Measurements from ENCODE around the gene TMEM120A.

The TMEM120A gene

DNA sequence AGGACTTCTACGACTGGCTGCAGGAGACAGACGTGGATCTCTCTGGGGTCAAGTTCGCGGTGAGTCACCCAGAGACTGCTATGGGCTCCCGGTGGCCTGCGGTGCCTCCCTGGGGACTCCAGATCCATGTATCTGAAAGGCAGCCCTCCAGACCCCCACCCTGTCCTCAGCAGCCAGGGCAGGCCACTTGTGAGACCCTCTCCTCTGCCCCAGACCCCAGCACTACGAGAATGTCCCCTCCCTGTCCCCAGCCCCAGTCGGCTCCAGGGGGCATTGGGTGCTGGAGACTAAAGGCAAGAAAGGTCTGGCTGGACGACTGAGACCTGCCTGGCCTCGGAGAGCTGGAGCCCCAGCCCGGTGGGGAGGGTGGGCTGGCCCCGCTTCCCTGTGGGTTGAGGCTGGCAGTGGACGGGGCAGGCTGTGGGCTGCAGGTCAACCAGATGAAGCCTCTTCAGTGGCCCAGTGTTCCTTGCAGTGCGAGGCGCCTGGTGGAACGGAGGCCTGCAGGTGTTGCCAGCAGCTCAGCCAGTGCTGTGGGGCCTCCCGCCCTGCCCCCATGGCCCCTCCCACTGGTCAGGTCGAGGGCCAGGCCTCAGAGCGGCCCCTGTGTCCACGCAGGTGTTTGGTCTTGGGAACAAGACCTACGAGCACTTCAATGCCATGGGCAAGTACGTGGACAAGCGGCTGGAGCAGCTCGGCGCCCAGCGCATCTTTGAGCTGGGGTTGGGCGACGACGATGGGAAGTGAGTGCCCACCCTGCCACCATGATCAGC is 13.8 kb downstream of the TMEM120A start:
- DNase-seq: no peak

DNA sequence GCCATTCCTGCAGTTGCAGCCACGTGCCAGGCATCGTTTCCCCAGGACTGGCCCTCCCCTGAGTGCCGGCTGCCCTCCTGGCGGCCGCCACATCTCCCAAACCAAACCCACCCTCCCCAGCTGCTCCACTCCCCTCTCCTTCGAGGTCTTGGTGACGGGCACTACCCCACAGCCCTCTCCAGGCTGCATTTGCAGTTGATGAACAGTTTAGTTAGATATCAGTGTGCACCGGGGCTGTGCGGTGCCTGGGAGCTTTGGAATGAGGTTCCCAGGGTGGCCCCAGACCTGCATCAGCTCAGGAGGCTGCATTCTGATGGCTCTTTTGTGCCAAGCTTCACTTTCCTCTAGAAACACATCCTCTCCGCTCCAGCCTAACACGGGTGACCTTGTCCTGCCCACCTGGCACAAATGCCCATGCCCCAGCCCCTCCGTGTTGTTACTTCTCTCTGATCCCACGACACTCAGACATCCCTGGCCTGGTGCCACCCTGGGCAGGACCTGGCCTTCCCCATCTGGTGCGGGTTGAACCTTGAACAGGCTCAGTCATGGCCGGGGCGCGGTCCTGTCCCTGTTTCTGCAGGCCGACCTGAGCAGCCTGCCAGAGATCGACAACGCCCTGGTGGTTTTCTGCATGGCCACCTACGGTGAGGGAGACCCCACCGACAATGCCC is 14.5 kb downstream of the TMEM120A start:
- DNase-seq: no peak

DNA sequence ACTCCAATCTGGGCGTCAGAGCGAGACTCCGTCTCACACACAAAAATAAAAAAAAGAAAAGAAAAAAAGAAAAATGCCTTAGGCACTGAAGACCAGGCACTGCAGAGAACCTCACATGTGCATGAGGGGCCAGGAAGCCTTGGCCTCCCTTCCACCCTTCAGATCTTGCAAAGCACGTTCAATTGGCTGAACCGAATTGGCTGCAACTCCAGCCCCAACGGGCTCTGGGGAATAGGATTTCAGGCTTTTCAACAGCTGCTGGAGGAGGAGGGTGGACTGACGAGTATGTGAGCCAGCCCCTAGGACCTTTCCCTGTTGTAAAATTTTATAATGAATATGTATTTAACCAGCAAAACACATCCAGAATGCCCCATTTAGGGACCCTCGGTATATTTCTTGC is 16.7 kb downstream of the TMEM120A start:
- no peak for DNase-seq

DNA sequence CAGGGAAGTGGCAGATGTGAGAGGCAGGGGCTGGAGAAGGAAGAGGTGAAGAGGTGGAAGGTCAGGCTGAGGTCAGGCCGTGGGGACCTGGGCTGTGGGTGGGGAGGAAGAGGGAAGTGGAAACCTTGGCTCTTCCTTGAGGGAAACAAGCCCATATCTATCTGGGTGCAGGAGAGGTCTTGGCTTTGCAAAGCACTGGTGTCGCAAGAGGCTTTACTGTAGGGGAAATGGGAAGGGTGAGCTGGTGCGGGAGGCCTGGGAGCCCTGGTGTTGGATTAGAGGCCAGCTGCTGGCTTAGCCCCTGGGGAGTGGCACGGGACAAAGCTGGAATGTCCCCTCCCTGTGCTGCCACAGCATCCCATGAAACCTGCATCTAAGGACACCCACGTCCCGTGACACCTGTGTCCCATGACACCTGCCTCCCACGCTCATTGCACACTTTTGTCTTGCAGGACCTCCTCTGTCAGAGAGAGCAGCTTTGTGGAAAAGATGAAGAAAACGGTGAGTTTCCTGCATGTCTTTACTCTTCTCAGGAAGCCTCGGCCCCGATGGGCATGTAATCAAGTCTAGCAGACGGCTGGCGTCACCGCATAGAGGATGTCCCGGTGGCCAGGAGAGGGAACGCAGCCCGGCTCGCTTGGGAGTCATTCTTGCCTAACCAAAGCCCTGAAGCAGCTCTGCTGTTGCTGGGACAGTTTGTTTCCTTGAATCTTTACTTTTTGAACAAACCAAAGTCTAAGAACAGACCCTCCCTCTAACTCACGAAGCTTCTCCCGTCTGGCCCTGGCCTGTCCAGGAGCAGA is 22.2 kb downstream of the TMEM120A start:
- DNase-seq: no peak

DNA sequence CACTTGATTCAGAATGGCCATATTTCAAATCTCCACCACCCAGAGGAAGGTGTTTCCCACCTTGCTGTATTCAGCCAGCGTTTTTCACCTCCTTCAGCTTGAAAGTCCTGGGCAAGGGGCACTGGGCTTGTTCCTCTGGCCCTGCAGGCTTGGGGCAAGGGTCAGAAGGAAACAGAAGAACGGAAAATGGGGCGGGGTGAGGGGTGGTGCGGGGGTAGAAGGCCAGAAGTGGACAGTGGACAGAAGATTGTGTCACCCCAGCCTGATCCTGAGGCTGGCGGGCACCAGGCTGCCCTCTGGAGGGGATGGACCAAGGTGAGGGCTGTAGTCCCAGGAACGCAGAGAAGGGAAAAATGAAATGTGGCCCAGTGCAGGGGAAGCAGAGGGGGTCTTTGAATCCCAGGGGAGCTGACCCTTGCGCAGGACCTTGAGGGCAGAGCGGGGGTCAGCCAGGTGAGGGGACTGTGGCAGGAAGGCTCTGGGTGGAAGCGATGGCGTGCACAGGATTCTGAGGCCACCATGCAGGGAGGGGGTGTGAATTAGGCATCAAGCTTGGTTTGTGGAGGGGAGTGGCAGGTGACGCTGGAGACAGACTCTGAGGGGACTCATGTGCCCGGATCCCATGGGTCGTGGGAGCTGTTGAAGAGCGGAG is 23.0 kb downstream of the TMEM120A start:
- DNase-seq: no peak

DNA sequence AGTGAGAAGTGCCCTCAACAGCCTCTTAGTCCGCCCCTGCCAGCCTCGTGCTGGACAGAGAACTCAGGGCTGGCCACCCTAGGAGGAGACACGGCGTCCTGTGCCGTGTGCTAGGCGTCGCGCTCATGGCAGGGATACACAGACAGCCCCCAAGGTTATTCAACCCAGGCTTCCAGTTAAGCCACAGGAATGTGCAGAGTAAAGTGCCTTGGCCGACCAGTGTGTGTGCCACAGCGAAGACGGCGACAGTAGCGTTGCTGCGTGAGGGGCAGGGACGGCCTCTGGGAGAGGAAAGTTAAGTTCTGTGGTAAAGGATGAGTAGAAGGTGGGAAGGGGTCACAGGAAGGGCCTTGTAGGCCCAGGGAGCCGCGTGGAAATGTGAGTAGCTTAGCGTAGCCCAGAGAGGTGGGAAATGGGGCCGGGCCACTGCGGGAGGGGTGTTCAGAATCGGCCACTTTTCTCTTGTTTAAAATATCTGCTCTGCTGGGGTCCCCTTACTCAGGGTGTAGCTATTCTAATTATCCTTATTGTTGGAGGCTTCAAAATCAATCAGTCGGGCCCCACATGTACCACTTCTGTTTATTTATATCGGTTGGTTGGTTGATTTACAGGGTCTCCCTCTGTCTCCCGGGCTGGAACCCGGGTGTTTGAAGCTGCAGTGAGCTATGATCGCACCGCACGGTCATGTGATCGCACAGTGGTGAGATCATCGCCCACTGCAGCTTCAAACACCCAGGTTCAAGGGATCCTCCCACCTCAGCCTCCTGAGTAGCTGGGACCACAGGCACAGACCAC is 24.5 kb downstream of the TMEM120A start:
- no peak for DNase-seq

DNA sequence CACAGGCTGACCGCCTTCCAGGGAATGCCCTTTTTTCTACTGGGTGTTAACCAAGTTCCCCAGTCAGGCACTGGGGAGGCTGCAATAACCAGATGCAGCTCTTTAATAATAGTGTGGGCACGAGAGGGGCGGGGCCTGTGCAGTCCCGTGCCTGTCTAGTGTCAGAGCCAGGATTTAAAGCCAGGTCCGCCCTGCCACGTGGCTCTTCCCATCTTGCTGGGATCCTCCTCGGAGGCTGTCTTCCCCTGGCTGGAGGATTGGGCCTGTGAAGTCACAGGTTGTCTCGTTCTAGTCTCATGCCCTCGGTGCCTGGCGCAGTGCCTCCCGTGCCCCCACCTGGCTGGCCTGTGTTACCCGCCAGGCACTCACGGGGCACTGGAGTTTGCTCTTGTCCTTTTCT is 25.2 kb downstream of the TMEM120A start:
- no peak for DNase-seq

DNA sequence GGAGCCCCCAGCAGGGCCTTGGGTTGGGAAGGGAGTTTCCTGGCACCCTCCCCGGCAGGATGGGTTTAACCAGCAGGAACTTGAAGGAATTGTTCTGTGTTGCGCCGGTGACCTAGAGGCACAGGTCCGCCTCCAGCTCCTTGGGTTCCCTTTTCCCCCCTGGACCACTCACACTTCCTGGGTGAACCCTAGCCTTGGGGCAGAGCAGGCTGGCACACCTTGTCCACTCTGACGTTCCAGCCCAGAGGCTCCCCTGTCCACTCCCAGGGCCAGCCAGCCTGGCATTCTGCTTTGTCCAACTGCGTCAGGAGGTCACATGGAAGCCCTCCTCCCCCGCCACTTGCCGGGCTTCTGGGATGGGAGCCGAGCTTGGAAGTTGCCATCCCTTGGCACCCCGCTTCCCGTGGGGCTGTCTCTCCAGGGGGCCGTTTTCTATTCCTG is 25.8 kb downstream of the TMEM120A start:
- DNase-seq: no peak

DNA sequence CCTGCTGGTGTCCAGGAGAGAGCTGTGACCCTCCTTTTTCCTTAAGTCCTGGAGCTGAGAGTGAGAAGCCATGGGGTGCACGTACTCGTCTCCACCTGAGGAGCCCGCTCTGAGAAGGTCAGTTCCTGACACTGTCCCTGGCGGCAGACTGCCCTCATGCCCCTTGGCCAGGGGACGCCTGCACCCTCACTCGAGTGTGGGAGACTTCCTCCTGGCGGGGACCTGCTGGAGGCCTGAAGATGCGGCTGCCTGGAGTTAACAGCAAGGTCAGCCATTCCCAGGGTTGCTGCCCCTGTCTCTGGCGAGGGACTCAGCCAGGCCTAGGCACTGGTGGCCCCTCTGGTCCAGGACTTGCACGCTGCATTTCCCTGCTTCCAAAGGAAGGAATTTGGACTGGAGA is 26.4 kb downstream of the TMEM120A start:
- DNase-seq: no peak

DNA sequence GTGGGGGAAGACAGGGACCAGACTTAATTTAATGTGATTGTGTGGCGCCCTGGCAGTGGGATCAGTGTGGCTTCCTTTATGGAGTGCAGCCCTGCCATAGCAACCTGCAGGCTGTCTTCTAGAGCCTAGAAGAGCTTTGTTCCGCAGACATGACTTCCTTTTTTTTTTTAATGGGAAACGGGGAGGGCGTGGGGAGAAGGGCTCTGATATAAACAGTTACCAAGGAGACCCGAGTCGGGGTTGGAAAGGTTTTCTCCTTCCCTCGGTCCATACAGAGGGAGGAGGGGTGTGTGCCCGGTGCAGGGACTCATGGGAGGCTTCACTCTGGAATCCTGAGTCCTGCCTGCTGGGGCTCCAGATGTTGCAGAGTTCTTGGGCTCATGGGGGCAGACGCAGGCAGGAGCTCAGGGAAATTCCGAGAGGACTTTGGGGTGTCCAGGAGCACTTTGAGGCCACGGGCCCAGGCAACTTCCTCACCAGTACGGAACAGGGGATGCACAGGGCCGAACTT is 26.9 kb downstream of the TMEM120A start:
- no peak for DNase-seq

DNA sequence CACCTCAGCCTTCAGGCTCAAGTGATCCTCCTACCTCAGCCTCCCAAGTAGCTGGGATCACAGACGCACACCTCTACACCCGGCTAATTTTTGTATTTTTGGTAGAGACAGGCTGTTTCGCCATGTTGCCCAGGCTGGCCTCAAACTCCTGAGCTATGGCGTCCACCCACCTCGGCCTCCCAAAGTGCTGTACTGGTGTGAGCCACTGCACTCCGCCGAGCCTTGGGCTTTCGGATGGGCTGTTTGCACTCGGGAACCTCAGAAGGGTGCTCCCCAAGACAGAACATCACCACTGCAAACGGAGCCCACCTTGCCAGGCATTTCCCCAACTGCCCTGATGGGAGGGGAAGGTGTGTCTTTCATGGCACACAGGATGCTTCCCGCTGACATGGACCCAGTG is 27.3 kb downstream of the TMEM120A start:
- DNase-seq: no peak

DNA sequence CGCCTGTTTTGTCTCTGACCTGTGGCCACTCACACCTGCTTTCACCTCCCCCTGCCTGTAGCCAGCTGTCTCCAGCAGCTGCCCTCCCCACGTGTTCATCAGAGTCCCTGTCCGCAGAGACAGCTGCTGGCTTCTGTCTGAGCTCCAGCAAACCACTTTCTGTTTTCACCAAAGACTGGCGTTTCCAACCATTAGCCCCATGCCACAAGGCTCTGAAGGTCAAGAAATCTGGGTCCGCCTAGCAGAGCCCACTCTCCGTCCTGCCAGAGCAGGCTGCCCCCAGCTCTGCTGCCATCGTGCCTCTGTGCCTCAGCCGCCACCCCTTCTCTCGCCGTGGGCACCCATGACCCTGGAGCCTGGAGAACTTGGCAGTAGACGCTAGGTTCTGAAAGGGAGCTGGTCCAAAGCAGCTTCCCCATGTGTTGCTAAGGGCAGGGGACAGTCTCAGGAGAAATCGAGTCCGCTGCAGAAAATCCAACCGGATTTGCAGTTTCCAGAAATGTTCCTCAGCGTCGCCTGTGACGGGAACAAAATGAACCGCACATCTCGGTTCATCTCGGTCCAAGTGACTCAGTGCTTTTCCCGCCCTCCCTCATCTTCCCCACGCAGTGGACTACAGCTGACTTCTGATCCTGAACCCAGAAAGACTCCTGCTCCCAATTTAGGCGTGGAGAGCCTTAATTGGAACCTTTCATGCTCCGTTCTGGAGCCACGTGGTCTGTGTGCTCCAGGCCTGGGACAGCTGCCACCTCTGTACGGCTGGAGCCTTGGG is 28.0 kb downstream of the TMEM120A start:
- DNase-seq: no peak

DNA sequence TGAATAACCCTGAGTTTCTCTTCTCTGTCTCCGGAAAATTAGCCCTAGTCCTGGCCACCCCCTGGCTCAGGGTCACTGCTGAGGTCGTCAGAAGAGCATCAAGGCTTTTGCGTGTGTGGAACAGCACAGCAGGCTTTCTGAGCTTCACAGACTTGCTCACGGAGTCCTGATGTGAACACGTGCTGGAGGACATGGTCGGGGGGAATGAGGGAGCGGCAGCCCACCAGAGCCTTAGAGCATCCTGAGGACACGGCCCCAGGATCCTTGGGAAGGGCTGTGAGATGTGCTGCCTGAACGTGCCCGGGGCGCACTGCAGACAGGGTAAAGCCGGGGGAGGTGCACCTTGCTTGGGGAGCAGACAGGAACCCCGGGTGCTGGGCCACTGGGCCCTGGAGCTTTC is 28.8 kb downstream of the TMEM120A start:
- DNase-seq: no peak

DNA sequence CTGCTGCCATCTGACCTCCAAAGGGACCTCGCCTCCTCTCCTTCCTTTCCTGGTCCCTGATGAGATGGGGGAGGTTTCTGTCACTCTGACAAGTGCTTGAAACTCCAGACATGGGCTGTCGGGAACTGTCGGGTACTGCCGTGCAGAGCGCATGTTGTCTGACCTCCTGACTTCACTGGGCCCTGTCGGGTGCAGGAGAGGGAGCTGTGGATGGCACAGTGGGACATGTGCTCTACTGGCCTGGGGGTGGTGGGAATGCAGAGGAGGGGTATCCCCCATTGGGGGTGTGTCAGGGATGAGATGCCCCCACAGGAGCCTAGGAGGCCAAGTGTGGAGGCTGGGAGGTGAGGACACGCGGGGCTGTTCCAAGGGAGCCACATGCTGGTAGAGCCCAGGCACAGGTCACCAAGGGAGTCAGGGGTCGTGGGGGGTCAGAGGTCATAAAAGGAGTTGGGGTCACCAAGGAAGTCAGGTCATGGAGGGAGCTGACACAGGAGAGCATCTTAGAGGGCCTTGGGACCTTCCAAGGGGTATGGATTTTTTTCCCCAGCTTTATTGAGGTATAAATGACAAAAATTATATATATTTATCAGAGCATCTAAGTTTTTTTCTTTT is 30.9 kb downstream of the TMEM120A start:
- no peak for DNase-seq

DNA sequence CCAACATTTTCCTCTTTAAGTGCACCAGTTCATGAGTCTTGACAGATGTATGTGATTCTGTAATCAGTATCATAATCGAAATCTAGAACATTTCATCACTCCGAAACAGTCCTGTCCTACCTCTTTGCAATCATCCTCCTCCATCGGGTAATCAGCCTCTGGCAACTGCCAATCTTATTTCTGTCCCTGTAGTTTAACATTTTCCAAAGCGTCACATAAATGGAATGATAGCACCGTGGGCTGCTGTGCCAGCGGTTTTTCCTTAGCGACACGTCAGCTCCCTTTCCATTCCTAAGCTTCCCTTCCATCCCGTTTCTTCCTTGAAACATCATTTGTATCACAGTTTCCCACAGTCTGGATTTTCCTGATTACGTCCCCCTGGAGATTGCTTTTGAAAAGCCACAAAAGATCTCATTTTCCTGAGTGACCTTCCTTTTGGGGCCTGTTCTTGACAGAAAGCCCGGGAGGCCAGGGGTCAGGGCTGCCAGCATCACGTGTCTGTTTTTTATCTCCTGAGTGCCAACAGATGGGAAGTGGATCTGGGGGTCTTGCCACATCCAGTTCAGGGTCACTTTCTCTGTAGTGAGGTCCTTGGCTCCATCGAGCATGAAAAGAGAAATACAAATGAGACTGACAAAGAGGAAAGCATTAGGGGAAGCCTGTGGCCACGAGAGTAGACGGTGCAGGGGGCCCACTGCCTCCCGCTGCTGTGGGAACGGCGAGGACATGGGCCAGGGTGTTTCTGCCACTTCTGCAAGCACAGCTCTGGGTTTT is 31.6 kb downstream of the TMEM120A start:
- DNase-seq: no peak

DNA sequence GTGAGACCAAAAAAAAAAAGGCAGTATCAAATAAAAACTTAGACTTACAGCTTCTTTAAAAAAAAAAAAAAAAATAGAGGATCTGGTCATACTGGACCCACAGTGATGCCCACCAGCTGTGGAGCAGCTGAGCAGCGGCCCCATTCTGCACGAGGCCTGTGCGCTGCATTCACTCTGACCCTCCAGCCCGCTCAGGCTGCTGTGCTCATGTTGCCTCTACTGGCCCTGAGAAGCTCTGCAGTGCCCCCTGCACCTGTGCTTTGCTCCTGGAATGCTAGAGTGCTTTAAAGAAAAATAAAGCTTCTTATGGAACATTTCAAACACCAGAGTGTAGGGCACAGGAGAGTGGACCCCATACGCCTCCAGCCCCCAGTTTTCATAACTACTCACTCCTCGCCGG is 33.2 kb downstream of the TMEM120A start:
- no peak for DNase-seq

DNA sequence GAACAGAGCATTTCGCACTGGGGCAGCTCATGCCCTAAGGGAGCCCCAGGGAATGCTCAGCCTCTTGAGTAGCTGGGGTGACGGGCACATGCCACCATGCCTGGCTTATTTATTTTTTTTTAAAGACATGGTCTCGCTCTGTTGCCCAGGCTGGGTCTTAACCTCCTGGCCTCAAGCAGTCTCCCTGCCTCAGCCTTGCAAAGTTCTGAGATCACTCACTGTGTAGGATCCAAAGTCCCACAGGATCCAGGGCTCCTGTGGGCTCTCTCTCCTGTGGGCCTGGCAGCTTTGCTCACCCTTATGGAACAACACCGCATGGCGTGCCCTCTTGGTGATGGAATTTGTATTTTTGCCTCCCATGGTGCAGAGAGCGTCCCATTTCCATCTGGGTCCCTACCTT is 34.0 kb downstream of the TMEM120A start:
- DNase-seq: no peak

DNA sequence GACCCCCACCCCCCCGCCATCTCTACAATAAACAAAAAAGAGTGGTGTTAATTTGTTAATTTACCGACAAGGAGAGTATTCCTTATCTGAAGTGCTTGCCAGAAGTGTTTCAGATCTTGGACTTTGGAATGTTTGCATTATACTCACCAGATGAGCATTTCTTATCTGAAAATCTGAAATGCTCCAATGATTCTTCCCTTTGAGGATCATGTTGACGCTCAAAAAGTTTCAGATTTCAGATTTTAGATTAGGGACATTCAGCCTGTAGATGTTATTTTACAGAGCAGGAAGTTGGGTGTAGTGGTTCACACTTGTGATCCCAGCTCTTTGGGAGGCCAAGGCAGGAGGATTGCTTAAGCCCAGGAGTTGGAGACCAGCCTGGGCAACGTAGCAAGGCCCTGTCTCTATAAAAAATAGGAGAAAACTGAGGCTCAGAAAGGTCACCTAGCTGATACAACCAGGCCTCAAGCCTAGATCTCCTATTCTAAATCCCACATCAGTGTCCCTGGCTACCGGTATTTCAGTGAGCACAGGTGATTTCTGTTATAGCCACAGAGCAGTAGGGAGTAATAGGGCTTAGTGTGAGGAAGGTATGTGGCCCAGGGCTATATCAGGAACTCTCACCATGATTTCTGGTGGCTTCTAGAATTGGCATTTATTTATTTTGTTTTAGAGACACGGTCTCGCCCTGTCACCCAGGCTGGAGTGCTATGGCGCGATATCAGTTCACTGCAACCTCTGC is 35.4 kb downstream of the TMEM120A start:
- DNase-seq: no peak

DNA sequence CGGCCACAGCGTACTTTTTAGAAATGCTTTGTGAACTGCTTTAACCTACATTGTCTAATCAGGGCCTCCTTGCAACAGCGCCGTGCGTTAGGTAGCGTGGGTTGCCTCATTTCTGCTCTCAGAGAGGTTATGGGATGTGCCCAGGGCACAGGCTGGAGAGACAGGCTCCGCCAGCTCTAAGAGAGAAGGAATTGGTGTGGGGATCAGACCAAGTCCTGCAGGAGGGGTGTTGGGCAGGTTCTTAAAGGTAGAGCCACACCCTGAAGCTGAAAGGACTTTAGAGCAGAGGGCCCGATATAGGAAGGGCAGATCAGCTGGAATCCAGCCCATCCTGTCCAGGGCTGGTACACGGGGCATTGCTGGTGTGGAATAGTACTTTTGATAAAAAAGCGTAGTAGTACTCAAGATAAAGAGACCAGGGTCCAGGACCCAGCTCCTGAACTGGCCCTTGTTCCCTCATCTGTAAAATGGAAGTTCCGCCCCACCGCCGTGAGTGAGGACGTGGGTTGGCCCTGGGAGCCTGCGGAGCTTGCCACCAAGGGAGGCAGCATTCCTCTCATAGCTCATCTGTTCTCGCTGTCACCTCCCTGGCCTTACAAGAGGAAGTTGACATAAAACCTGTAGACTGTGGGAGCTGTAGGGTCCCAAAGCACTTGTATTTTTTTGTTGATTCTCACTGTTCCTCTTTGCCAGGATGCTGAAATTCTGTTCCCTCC is 37.2 kb downstream of the TMEM120A start:
- DNase-seq: no peak
